Ovary (tissue), 9 donors: ENCODE measurements around the gene LRP1B. TPM values are rescaled to one million over a fixed set of nuclear protein-coding genes. Genes with fewer than 3 reads are reported as not detected.

ENCODE experiments used
- DNase-seq, 5 donors: peaks; one replicate each; pipeline ENCODE4 v3.0.0-alpha.2; 2019 to 2020
- H3K27ac ChIP-seq, 2 donors: fragments of 200-600 bp; one replicate each; pipeline versions ENCODE4 v1.5.1 to v1.8.0; 2019 to 2022
- H3K27me3 ChIP-seq: fragments of 200-600 bp; one replicate; pipeline ENCODE4 v1.8.0; 2022
- H3K36me3 ChIP-seq: fragments of 200-600 bp; sonication (generic); one replicate; pipeline ENCODE4 v1.5.1; 2019
- H3K4me1 ChIP-seq: one replicate; pipeline ENCODE4 v1.8.1; 2013; ENCODE audit warnings: mild to moderate bottlenecking, moderate library complexity; ENCODE audit not compliant: insufficient read depth
- H3K4me3 ChIP-seq: fragments of 200-600 bp; sonication (generic); one replicate; pipeline ENCODE4 v1.5.1; 2017
- H3K9me3 ChIP-seq, 2 donors: fragments of 200-600 bp in 1 of 2; sonication (generic) in 1 of 2; one replicate each; pipeline versions ENCODE4 v1.5.1 to v1.8.1; 2013 to 2019; ENCODE audit warnings: mild to moderate bottlenecking in 1 of 2, moderate library complexity in 1 of 2
- CTCF ChIP-seq, 3 donors: fragments of 450-650 bp in 2 of 3; fragments of 200-600 bp in 1 of 3; IDR thresholded peaks; one replicate each; pipeline versions ENCODE4 v1.5.1 to v1.8.0; 2016 to 2022; ENCODE audit warnings: antibody characterized with exemption in 3 of 3, mild to moderate bottlenecking in 1 of 3
- EP300 ChIP-seq: sonication (generic); formaldehyde crosslinking; IDR thresholded peaks from one replicate; pipeline ENCODE4 v1.6.1; 2017; ENCODE audit warnings: antibody characterized with exemption
- POLR2A ChIP-seq: fragments of 450-650 bp; IDR thresholded peaks from one replicate; pipeline ENCODE4 v1.6.1; 2017; ENCODE audit warnings: antibody characterized with exemption, mild to moderate bottlenecking, moderate library complexity
- WGBS, 3 donors: extraction: QIAGEN DNeasy Blood & Tissue Kit in 1 of 3; methylation state at CpG; one replicate each; pipeline versions ENCODE4 v1.1.5 to v1.1.7; 2013 to 2017; 5-methylcytosine and 5-hydroxymethylcytosine counted together
- intact Hi-C, 4 donors: fragments of 100-400 bp; cut with DNase I; formaldehyde crosslinking; loops; one replicate each; pipeline versions ENCODE4 v1.11.0 to v1.15.1; 2022 to 2023
- polyA plus RNA-seq, 2 donors: library from polyadenylated mRNA; stranded (reverse); fragments of 200-250 nt in 1 of 2; fragments of 350-450 nt in 1 of 2; fragmentation: Illumina TruSeq in 1 of 2; extraction: RNeasy Lipid Tissue Mini Kit (QIAGEN cat#74804) in 1 of 2; gene quantifications; one replicate each; pipeline ENCODE4 v1.2.3, GENCODE V29; 2013 to 2014
- total RNA-seq, 7 donors: library from RNA; depleted of rRNA in 2 of 7; stranded (reverse); fragments of >200 nt in 2 of 7; fragmentation: NEBNext Ultra II Directional in 3 of 7; extraction: Animal tissue kit (Norgen Biotek cat#: 25700) in 3 of 7; gene quantifications; one replicate each; pipeline versions ENCODE4 v1.1.0 to v1.2.4, GENCODE V29; 2016 to 2023
- donor health status: DM: no; HTN: no; CAD: no; lungs with moderate emphysema.
- donor health status: DM: no; HTN: no; CAD: no.
- donor health status: Bipolar disorder and iron deficiency.
- donor health status: DM: yes; HTN: yes; CAD: no.
- donor health status: DM: no; HTN: no; CAD: no.
- donor health status: DM: yes; HTN: yes; CAD: no.

LRP1B gene
- total and polyA plus RNA-seq, 9 donors, result 0.08 to 2.6 (median 0.37) TPM

GRCh38 chr2:142153601-142154000 lies 22.8 kb upstream of the LRP1B start:
- intact Hi-C loops, result no loop called here

GRCh38 chr2:142150453-142150852 lies 19.6 kb upstream of the LRP1B start:
- Histone ChIP-seq H3K36me3 (no peaks in the 10 kb centered on the region), H3K4me3 (no peak overlapping the region), H3K27ac (no peak overlapping the region), H3K27me3 (no peaks in the 10 kb centered on the region), H3K4me1 (no peaks in the 10 kb centered on the region), H3K9me3 (no peaks in the 10 kb centered on the region)
- intact Hi-C loops, result no loop called here
- no peak for DNase-seq
- TF ChIP-seq CTCF (IDR thresholded peaks at IDR 0.05), result no peak
- no peak for TF ChIP-seq POLR2A
- no peak for TF ChIP-seq EP300
- 84 to 94% (median 91%) methylated on average over 1 of the region's 1 CpG for WGBS, 3 donors

More at GRCh38 chr2:142153601-142154000, 22.8 kb upstream of the LRP1B start:
- 76 to 90% (median 86%) methylated on average over 1 of the region's 1 CpG for whole genome bisulfite sequencing, 3 donors
- no peak overlapping the region for H3K27ac ChIP-seq
- H3K4me3 ChIP-seq, result no peak overlapping the region
- H3K36me3 ChIP-seq, result no peaks in the 10 kb centered on the region
- H3K4me1 ChIP-seq, result no peaks in the 10 kb centered on the region
- TF ChIP-seq CTCF (IDR thresholded peaks at IDR 0.05), result no peak
- TF ChIP-seq EP300, result no peak
- TF ChIP-seq POLR2A, result no peak
- H3K27me3 ChIP-seq, result peaks cover 2% of the 10 kb centered on the region
- no peaks in the 10 kb centered on the region for H3K9me3 ChIP-seq
- DNase-seq, result no peak

GRCh38 chr2:142144547-142144946 lies 13.7 kb upstream of the LRP1B start:
- Histone ChIP-seq H3K9me3 (no peaks in the 10 kb centered on the region), H3K27ac (no peak overlapping the region), H3K36me3 (no peaks in the 10 kb centered on the region), H3K4me3 (no peak overlapping the region), H3K4me1 (no peaks in the 10 kb centered on the region), H3K27me3 (no peaks in the 10 kb centered on the region)
- intact Hi-C loops, result no loop called here
- DNase-seq, result no peak
- 45 to 54% (median 49%) methylated on average over 2 of the region's 2 CpGs for WGBS, 3 donors
- TF ChIP-seq CTCF (IDR thresholded peaks at IDR 0.05), result no peak
- no peak for TF ChIP-seq EP300
- TF ChIP-seq POLR2A, result no peak

- no peaks in the 10 kb centered on the region for H3K36me3 ChIP-seq
- H3K4me3 ChIP-seq, result no peak overlapping the region
- 88 to 93% (median 89%) methylated on average over 3 of the region's 3 CpGs for WGBS, 3 donors
- intact Hi-C loops, result no loop called here
- DNase-seq, result no peak
- no peak overlapping the region for H3K27ac ChIP-seq
- H3K4me1 ChIP-seq, result no peaks in the 10 kb centered on the region
- no peaks in the 10 kb centered on the region for H3K9me3 ChIP-seq
- no peaks in the 10 kb centered on the region for H3K27me3 ChIP-seq
- no peak for TF ChIP-seq EP300
- no peak for TF ChIP-seq CTCF (IDR thresholded peaks at IDR 0.05)
These were observed 11.8 kb upstream of the LRP1B start for GRCh38 chr2:142142595-142142994.

- no peaks in the 10 kb centered on the region for H3K27me3 ChIP-seq
- H3K9me3 ChIP-seq, result no peaks in the 10 kb centered on the region
- no peaks in the 10 kb centered on the region for H3K36me3 ChIP-seq
- intact Hi-C loops, result no loop called here
- no peak for TF ChIP-seq EP300
- TF ChIP-seq POLR2A, result no peak
- TF ChIP-seq CTCF (IDR thresholded peaks at IDR 0.05), result no peak
- WGBS, 3 donors, result 1 to 3% (median 1%) methylated on average over 2 of the region's 2 CpGs
- no peak for DNase-seq
- no peak overlapping the region for H3K4me3 ChIP-seq
- no peaks in the 10 kb centered on the region for H3K4me1 ChIP-seq
- no peak overlapping the region for H3K27ac ChIP-seq
These were observed 9.6 kb upstream of the LRP1B start for GRCh38 chr2:142140434-142140845.
